ENCODE measurements around the gene PGA5.

PGA5 gene

DNA sequence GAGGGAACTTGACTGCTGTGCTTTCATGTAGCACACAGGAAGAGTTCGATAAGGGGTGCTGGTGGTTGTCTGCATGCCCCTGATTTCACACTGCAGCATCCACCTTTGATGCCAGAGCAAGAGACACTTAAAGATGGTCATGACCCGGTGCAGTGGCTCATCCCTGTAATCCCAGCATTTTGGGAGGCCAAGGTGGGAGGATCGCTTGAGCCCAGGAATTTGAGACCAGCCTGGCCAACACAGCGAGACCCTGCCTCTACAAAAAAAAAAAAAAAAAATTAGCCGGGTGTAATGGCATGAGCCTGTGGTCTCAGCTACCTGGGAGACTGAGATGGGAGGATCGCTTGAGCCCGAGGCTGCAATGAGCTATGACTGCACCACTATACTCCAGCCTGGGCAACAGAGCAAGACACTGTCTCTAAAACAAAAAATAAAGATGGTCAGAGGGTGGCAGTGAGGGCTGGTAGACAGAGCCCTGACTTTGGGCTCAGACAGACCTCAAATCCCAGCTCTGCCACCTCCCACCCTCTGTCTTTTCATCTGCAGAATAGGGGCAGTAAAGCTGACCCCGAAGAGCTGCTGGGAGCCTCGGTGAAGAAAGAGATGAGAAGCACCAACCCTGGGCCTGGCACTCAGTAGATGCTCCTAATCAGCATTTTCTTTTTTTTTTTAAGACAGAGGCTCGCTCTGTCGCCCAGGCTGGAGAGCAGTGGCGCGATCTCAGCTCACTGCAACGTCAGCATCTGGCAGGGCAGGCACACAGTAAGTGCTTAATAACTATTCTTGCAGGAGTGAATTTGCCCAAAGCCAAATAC is 36.4 kb downstream of the PGA5 start:
- TF ChIP-seq, protein P1, sequence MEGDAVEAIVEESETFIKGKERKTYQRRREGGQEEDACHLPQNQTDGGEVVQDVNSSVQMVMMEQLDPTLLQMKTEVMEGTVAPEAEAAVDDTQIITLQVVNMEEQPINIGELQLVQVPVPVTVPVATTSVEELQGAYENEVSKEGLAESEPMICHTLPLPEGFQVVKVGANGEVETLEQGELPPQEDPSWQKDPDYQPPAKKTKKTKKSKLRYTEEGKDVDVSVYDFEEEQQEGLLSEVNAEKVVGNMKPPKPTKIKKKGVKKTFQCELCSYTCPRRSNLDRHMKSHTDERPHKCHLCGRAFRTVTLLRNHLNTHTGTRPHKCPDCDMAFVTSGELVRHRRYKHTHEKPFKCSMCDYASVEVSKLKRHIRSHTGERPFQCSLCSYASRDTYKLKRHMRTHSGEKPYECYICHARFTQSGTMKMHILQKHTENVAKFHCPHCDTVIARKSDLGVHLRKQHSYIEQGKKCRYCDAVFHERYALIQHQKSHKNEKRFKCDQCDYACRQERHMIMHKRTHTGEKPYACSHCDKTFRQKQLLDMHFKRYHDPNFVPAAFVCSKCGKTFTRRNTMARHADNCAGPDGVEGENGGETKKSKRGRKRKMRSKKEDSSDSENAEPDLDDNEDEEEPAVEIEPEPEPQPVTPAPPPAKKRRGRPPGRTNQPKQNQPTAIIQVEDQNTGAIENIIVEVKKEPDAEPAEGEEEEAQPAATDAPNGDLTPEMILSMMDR (conservative IDR thresholded peaks at IDR 0.05; ENCODE audit: low read depth, low read length) = no peak
- no peak for DNase-seq (ENCODE audit: low read depth)
- H3K4me3 ChIP-seq (ENCODE audit: low read depth, low read length) = no peak overlapping the region

DNA sequence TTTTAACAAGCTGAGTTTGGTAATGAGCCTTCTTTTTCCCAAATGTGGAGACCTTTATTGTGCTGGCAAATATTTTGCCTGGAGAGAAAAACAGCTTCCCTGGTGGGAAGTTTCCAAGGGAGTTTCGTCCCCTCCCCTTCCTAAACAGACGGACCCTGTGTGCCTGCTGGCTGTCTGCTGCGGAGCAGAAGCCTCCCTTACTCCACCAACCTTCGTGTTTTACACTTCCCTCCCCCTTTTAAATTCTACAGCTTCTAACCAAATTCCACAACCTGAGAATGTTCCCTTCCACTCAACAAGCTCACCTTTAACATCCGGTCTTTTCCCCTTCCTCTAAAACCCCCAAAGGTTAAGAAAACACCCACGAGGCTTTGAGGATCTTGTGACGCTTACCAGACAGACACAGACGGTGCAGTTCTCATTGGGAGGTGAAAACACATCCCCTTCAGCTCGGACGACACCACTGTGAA is 37.1 kb downstream of the PGA5 start:
- TF ChIP-seq, protein P1 (conservative IDR thresholded peaks at IDR 0.05; ENCODE audit: low read depth, low read length) = no peak
- H3K4me3 ChIP-seq (ENCODE audit: low read depth, low read length) = no peak overlapping the region
- no peak for DNase-seq (ENCODE audit: low read depth)

DNA sequence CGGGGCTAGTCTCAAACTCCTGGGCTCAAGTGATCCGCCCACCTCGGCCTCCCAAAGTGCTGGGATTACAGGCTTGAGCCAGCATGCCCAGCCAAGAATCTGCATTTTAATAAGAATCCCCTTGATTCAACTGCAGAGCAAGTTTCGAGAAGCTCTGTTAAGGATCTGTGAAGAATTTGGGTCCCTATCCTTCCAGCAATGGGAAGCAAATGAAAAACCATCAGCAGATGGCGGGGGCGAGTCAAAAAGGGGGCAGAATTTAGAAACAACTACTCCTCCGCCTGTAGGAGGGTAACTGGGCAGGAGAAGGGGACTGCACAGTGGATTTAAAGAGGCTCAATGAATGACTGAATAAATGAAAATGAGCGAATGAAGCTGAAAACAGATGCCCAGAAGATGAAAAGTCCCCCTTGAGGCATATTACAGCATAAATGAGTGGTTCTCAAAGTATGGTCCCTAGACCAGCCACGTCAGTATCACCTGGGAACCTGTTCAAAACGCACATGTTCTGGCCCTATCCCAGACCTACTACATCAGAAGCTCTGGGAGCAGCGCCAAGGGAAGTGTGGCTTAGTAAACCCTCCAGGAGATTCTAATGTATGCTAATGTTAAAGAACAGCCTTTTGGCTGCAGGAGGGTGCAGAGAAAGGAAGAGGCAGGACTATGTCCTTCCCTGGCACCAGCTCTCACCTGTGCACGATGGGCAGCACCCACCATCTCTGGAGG is 39.1 kb downstream of the PGA5 start:
- no peak for DNase-seq (ENCODE audit: low read depth)
- no peak overlapping the region for H3K4me3 ChIP-seq (ENCODE audit: low read depth, low read length)
- TF ChIP-seq, protein P1 (conservative IDR thresholded peaks at IDR 0.05; ENCODE audit: low read depth, low read length) = no peak

DNA sequence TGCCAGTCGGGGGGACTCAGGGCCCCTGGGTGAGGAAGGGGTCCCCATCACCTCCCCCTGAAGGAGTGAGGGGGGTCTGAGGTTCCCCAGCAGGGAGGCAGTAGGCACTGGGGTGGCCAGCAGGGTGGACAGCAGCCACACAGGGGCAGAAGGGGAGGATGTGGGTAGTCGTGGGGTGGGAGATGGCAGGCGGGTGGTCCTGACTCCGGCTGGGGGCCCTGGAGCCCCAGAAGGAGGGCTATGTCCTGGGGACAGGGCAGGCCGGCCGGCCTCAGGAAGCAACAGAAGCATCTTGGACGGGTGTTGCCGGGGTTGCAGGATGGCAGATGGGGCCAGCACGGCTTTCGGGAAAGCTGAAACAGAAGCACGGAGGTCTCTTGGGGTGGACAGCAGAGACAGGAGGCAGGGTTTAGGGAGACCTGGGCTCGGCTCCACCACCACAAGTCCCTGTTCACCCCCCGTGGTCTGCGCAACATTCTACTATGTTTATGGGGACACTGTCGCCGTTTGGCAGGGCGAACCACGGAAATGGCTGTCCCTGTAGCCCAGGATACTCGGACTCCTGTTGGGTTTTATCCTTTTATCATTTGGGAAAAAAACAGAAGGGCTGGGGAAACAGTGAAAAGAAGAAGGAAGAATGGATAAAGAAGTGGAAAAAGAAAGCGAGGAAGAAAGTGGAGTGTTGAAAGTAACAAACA is 40.1 kb downstream of the PGA5 start:
- TF ChIP-seq, protein P1 (conservative IDR thresholded peaks at IDR 0.05; ENCODE audit: low read depth, low read length) = no peak
- no peak overlapping the region for H3K4me3 ChIP-seq (ENCODE audit: low read depth, low read length)
- DNase-seq (ENCODE audit: low read depth) = no peak

DNA sequence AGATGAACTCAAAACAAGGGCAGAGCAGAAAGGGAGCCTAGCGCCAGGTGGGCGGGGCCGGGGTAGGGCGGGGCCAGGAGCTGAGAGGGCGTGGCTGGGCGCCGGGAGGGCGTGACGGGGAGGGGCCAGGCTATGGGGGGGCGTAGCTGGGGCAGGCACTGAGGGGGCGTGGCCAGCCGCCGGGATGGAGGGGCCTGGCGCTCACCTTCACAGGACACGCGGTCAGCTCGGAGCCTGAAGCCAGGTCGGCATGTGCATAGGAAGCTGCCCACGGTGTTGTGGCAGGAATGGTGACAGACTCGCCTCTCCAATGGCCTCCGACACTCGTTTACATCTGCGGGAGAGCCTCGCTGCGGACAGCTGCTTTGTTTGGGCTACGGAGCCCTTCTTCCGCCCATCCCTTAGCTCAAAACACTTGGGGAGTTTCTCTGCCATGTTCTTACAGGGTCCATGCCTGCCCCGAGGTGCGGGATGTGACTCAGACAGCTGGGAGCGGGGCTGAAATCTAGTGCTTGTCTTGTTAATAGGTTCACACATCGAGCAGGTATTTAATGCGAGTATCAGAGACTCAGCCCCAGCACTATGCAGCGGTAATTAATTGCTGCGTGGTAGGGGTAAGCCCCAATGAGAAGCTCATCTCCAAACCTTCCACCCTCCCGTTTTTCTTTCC is 40.7 kb downstream of the PGA5 start:
- TF ChIP-seq, protein P1 (conservative IDR thresholded peaks at IDR 0.05; ENCODE audit: low read depth, low read length) = no peak
- peak overlapping the region; percentile 30 for H3K4me3 ChIP-seq (ENCODE audit: low read depth, low read length)
- DNase-seq (ENCODE audit: low read depth) = peak; percentile 59

DNA sequence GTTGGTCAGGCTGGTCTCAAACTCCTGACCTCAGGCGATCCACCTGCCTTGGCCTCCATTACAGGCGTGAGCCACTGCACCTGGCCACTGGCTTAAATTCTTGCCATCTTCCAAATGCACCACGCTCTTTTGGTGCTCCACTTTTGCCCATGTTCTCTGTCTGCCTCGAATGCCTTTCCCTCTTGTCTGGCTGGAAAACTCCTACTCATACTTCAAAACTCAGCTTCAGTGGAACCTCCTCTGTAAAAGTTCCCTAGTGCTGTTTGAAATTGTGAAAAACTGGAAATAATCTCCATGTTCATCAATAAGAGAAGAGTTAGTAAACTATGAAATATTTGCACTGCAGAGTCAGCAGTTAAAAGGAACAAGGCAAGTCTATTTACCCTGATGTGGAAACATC is 42.6 kb downstream of the PGA5 start:
- no peak overlapping the region for H3K4me3 ChIP-seq (ENCODE audit: low read depth, low read length)
- DNase-seq (ENCODE audit: low read depth) = no peak
- TF ChIP-seq, protein P1 (conservative IDR thresholded peaks at IDR 0.05; ENCODE audit: low read depth, low read length) = no peak

Data from choroid plexus epithelial cell (primary cell).